ENCODE results near the gene DDAH2.

DNA sequence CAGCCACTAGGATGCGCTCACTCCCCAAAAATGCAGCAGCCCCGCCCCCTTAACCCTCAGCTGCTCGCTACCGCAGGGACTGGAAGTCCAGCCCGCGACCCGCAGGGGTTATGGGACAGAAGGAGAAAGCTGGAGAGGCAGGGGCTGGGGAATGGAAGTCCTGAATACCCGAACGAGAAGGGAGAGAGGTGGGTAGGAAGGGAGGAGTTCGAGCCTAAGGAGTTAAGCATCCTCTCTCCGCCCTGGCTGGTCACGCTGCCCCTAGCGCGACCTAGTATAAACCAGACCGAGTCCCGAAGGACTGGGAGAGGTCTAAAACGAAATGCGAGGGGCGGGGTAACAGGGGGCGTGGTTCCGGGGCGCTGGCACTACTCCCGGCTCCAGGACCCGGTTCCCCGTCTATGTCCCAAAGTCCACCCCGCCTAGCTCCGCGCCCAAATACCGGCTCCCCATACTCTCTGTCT, 448 bp upstream of the DDAH2 start:
- 0 out of 2 replicates have a peak, but pooled peaks have one; percentile 39 for TF ChIP-seq STAT1 (conservative IDR thresholded peaks at IDR 0.05)
- TF ChIP-seq SRF (IDR thresholded peaks at IDR 0.05; ENCODE audit: low read depth in 2 of 2, low read length in 2 of 2) = no peak
- no peak for TF ChIP-seq CREB1 (IDR thresholded peaks at IDR 0.05; ENCODE audit: low read depth)
- TF ChIP-seq, protein P1, sequence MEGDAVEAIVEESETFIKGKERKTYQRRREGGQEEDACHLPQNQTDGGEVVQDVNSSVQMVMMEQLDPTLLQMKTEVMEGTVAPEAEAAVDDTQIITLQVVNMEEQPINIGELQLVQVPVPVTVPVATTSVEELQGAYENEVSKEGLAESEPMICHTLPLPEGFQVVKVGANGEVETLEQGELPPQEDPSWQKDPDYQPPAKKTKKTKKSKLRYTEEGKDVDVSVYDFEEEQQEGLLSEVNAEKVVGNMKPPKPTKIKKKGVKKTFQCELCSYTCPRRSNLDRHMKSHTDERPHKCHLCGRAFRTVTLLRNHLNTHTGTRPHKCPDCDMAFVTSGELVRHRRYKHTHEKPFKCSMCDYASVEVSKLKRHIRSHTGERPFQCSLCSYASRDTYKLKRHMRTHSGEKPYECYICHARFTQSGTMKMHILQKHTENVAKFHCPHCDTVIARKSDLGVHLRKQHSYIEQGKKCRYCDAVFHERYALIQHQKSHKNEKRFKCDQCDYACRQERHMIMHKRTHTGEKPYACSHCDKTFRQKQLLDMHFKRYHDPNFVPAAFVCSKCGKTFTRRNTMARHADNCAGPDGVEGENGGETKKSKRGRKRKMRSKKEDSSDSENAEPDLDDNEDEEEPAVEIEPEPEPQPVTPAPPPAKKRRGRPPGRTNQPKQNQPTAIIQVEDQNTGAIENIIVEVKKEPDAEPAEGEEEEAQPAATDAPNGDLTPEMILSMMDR (IDR thresholded peaks at IDR 0.05 in 2 of 3, conservative IDR thresholded peaks at IDR 0.05 in 1 of 3; ENCODE audit: control insufficient read depth in 2 of 3, extremely low read depth in 1 of 3, insufficient read depth in 1 of 3, low read depth in 3 of 3, low read length in 3 of 3) = peak in 2 of 3 experiments; percentile 84 to 94; a peak in 3 of 6 replicates
- peak; percentile 90 for TF ChIP-seq RAD21 (IDR thresholded peaks at IDR 0.05; ENCODE audit: insufficient read depth, low read depth, low read length)
- no peak for TF ChIP-seq POLR2AphosphoS5 (IDR thresholded peaks at IDR 0.05; ENCODE audit: low read length)
- TF ChIP-seq POLR2A (IDR thresholded peaks at IDR 0.05; ENCODE audit: low read depth, low read length) = no peak
- TF ChIP-seq, protein P2, sequence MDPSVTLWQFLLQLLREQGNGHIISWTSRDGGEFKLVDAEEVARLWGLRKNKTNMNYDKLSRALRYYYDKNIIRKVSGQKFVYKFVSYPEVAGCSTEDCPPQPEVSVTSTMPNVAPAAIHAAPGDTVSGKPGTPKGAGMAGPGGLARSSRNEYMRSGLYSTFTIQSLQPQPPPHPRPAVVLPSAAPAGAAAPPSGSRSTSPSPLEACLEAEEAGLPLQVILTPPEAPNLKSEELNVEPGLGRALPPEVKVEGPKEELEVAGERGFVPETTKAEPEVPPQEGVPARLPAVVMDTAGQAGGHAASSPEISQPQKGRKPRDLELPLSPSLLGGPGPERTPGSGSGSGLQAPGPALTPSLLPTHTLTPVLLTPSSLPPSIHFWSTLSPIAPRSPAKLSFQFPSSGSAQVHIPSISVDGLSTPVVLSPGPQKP (IDR thresholded peaks at IDR 0.05; ENCODE audit: low read depth, low read length) = no peak
- no peak for TF ChIP-seq NFIC (IDR thresholded peaks at IDR 0.05; ENCODE audit: low read depth, low read length)
- TF ChIP-seq ASH2L (IDR thresholded peaks at IDR 0.05; ENCODE audit: borderline replicate concordance, low read depth) = no peak
